ENCODE data around the gene TTLL1.
A peak's percentile ranks its signal among the peaks of the same experiment; 100 is the strongest.
"Not testable (repeated sequence)": the region's sequence is repeated elsewhere in the genome, so short reads cannot be mapped to it uniquely, and the experiment has no call there.

The TTLL1 gene

GRCh38 chr22:43109921-43110443, 20.8 kb upstream of the TTLL1 start:
- DNase-seq: no peak

DNA sequence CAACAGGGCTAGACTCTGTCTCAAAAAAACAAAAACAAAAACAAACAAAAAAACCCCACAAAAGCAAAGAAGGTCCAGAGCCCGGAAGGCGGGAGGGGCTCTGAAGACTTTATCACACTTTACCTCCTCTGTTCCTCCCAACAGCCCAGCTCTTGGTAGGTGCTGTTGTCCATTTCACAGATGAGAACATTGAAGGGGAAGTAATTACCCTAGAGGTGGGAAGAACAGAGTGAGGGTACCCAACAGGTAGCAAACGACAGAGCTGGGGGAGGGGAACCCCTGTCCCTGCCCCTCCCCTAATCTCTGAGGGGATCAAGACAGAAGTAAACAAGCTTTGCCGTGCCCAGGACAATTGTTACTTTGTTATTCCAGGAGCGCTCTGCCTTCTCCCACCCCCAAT, 20.3 kb upstream of the TTLL1 start:
- no peak for DNase-seq

DNA sequence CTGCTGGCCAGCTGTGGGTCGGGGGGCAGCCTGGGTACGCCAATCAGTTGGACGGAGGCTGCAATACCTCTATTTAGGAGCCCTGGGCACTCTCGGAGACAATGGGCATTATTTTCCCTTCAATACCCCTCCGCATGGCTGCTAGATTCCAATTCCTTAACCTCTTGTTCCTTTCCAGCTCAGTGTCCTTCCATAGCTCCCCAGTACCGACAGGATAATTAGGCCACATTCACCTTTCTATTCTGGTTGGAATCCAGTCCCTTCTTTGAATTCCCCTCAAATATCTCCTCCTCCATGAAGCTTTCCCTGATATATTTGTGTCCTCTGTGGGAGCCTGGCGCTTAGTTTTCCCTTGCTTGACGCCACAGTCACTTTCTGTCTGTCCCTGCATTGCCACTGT, 17.1 kb upstream of the TTLL1 start:
- no peak for DNase-seq

GRCh38 chr22:43104950-43105349, 15.8 kb upstream of the TTLL1 start:
- not testable (repeated sequence) for DNase-seq

GRCh38 chr22:43104056-43104625, 14.9 kb upstream of the TTLL1 start:
- not testable (repeated sequence) for DNase-seq

- DNase-seq: no peak
Measured at GRCh38 chr22:43101306-43101705, 12.1 kb upstream of the TTLL1 start.

DNA sequence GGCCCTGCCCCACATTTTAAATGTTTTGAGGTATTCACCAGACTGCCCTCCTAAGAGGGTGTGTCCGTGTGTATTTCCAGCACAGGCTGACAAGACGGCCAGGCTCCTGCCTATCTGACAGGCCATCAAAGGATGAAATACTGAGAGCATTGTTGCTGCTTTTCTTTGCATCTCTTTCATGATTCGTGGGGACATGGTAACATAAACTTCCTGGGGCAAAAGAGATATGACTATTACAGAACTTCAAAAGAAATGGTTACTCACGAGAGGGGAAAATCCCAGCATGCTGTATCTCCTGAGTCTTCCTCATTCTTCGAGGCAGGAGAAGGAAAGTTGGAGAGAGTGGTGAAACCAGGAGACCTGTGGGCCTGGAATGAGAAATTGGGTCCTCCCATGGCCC, 11.0 kb upstream of the TTLL1 start:
- no peak for DNase-seq

GRCh38 chr22:43099095-43099494, 9.9 kb upstream of the TTLL1 start:
- no peak for DNase-seq

DNA sequence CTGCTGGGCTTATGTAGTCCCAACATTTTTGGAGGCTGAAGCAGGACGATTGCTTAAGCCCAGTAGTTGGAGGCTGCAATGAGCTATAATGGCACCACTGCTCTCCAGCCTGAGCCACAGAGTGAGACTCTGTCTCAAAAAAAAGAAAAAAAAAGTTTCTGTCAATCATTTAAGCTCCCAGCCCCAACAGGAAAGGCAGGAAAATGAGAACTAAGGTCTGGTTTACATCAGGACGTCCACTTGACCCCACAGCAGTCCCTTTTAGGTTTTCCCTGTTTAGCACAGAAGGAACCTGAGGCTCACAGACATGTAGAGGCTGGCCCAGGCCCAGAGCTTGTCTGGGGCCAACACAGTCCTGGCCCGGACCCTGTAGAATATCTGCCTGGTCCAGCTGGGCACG, 9.2 kb upstream of the TTLL1 start:
- no peak for DNase-seq

DNA sequence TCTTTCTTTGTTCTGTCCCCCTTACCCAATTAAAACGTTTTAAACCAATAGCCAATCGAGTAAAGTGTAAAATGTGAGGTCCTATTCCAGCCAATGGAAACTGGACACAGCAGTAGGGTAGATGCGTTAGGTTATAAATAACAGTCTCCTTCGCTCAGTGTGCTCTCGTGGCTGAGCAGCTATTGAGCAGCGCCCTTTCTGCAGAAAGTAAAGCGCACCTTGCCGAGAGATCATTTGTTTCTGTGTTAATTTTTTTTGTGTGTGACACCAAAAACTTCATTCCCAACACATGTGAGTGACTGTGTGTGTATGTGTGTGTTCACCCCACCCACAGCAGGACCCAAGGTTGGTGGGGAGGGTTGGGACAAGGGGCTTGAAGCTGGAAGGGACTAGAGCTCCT, 7.2 kb upstream of the TTLL1 start:
- DNase-seq: no peak

- DNase-seq: peak; percentile 12
Measured at GRCh38 chr22:43094551-43094950, 5.4 kb upstream of the TTLL1 start.

GRCh38 chr22:43094085-43094484, 4.9 kb upstream of the TTLL1 start:
- DNase-seq: no peak

- DNase-seq: no peak
Measured at GRCh38 chr22:43092085-43092484, 2.9 kb upstream of the TTLL1 start.

- DNase-seq: peak; percentile 57
Measured at GRCh38 chr22:43090130-43090789, 1.1 kb upstream of the TTLL1 start.

GRCh38 chr22:43088627-43088983, 586 bp downstream of the TTLL1 start:
- no peak for DNase-seq

DNA sequence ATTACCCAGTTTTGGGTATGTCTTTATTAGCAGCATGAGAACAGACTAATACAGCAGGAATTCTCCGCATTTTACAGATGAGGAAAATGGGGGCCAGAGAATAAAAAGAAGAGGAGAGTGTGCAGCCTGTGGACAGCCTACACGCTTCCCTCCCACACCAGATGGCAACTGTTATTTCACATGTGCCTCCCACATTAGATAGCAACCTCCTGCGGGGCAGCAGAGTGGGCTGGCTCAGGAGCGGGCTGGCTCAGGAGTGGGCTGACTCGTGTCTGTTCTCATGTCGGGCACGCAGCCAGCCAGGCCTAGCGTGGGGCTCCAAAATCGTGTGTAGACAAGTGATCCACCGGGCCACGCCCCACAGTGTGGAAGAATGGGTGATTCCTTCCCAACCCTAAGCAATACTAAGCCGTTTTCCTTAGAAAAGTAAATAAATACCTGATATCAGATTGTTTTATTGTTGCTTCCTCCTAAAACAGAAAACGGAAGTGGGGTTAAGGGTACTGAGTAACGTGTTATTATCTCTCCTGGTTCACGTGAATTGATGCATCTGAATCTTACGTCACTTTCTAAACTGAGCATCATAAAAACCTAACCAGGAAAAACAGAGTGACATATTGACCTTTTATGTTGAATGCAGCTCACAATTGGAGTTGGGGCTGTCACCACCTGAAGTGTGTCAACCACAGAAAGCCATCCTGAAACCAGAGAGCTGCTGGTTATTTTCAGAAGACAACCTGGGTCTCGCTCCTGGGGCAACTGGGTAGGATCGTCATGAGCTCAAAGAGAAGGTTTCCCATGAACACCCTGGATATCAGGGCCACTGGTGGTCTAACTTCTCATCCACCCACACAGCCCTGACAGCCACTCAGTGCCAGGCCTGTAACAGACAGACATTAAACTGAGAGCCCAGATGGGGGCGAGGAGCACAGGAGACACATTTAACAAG, 3.3 kb downstream of the TTLL1 start:
- no peak for DNase-seq

DNA sequence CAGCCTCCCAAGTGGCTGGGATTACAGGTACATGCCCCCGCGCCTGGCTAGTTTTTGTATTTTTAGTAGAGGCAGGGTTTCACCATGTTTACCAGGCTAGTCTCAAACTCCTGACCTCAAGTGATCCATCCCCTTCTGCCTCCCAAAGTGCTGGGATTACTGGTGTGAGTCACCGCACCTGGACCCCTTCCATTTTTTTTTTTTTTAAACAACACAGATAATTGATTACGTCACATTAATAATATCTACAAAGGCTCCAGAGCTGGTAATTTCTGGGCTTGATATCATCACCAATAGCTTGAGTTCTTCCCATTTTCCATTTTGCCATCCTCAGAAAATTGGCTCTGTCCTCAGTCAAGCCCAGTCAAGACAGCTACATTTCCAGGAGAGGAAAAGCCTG, 7.2 kb downstream of the TTLL1 start:
- DNase-seq: no peak

- no peak for DNase-seq
Measured at GRCh38 chr22:43080616-43081015, 8.6 kb downstream of the TTLL1 start.

- no peak for DNase-seq
Measured at GRCh38 chr22:43079742-43080141, 9.4 kb downstream of the TTLL1 start.

GRCh38 chr22:43078522-43078921, 10.7 kb downstream of the TTLL1 start:
- DNase-seq: no peak

DNA sequence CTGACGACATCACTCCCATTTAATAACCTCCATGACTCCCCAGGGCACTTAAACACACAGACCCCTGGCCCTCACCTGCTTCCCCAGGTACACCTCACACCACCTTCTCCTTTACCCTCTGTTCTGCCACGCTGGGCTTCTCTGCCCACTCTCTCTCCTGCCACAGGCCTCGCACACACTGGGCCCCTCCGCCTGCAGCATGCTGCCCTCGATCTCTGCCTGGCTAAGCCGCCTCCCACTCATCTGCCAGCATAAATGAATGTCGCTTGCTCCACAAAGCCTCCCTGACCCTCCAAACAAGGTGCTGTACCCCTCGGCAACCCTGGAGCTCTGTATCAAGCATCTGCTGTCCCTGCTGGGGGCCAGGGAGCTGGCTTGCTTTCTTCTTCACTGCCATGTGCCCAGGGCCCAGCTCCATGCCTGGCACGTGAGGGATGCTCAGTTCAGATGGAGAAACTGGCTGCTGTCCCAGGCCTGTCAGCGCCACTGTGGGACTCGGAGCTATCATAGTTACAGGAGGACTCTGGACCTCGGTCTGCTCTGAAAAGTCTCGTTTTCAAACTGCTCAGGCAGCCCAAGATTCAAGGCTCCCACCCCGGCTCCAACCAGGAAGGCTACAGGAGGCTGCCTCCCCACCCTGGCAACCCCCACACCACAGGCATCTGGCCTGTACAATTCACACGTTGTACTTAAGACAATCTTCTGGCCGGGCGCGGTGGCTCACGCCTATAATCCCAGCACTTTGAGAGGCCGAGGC, 11.9 kb downstream of the TTLL1 start:
- no peak for DNase-seq

- no peak for DNase-seq
Measured at GRCh38 chr22:43066844-43067385, 22.3 kb downstream of the TTLL1 start.

DNA sequence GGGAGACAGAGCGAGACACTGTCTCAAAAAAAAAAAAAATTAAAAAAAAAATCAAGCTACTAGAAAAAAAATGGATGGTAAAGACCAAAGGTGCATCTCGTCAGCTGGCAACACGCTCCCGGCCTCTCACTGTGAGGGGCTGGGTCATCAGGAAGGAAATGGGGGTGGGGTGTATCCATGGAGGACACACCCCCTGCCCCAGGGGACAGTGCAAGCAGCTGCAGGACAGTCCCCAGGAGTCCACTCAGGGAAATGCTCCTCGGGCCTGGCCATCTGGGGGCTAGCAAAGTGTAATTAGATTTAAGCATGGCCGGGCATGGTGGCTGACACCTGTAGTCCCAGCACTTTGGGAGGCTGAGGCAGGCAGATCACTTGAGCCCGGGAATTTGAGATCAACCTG, 23.1 kb downstream of the TTLL1 start:
- no peak for DNase-seq

Data from NCI-H1105 treated with DMSO at 0.1 percent for 48 hours (cell line).